Neuronal stem cell (in vitro differentiated cells): ENCODE results near the gene ERCC3.
"Not testable (repeated sequence)": the region's sequence is repeated elsewhere in the genome, so short reads cannot be mapped to it uniquely, and the experiment has no call there.

Source experiments
- DNase-seq: peaks from one replicate; pipeline ENCODE4 v3.0.0-alpha.2; 2013; ENCODE audit warnings: low spot score
- H2AFZ ChIP-seq: one replicate; pipeline ENCODE4 v1.6.1; 2013; ENCODE audit warnings: mild to moderate bottlenecking, low read length, inconsistent platforms
- H2AK5ac ChIP-seq: 2 replicates; pipeline ENCODE4 v1.6.1; 2013; ENCODE audit warnings: low read depth, mild to moderate bottlenecking, inconsistent platforms, low read length, moderate library complexity, mixed read lengths
- H2BK120ac ChIP-seq: 2 replicates; pipeline ENCODE4 v1.6.1; 2013; ENCODE audit warnings: low read depth, mild to moderate bottlenecking, inconsistent platforms, low read length, moderate library complexity, mixed read lengths
- H2BK12ac ChIP-seq: one replicate; pipeline ENCODE4 v1.6.1; 2013; ENCODE audit warnings: low read length, inconsistent platforms
- H2BK15ac ChIP-seq: 2 replicates; pipeline ENCODE4 v1.6.1; 2013; ENCODE audit warnings: mild to moderate bottlenecking, low read length, inconsistent platforms, mixed read lengths
- H2BK5ac ChIP-seq: one replicate; pipeline ENCODE4 v1.6.1; 2013; ENCODE audit warnings: inconsistent platforms, mild to moderate bottlenecking, low read length, moderate library complexity
- H3K14ac ChIP-seq: one replicate; pipeline ENCODE4 v1.6.1; 2013; ENCODE audit warnings: low read length, inconsistent platforms
- H3K18ac ChIP-seq: 2 replicates; pipeline ENCODE4 v1.6.1; 2013; ENCODE audit warnings: low read length, inconsistent platforms
- H3K23ac ChIP-seq: 2 replicates; pipeline ENCODE4 v1.6.1; 2013; ENCODE audit warnings: low read depth, mild to moderate bottlenecking, mixed read lengths, low read length, inconsistent platforms; ENCODE audit not compliant: poor library complexity
- H3K27ac ChIP-seq: replicated peaks from 3 replicates; pipeline ENCODE4 v1.5.1; 2013; ENCODE audit warnings: low read length, inconsistent platforms
- H3K27me3 ChIP-seq, 3 experiments: 2 replicates each; pipeline ENCODE4 v1.6.1; 2013; ENCODE audit warnings: low read length in 3 of 3, mild to moderate bottlenecking in 2 of 3, inconsistent platforms in 1 of 3, low read depth in 1 of 3, mixed read lengths in 1 of 3, moderate library complexity in 1 of 3; ENCODE audit not compliant: control insufficient read depth in 3 of 3, insufficient read depth in 3 of 3
- H3K36me3 ChIP-seq, 2 donors: replicated peaks in 1 of 2; 2 replicates each; pipeline ENCODE4 v1.6.1; 2013; ENCODE audit warnings: low read length in 2 of 2; ENCODE audit not compliant: control insufficient read depth in 2 of 2, insufficient read depth in 2 of 2
- H3K4ac ChIP-seq: 2 replicates; pipeline ENCODE4 v1.6.1; 2013; ENCODE audit warnings: inconsistent platforms, mild to moderate bottlenecking, low read length, moderate library complexity
- H3K4me1 ChIP-seq, 2 donors: 1 replicate in 1 of 2; 2 replicates in 1 of 2; pipeline ENCODE4 v1.6.1; 2013; ENCODE audit warnings: low read length in 2 of 2, low read depth in 1 of 2; ENCODE audit not compliant: control insufficient read depth in 2 of 2, insufficient read depth in 1 of 2
- H3K4me2 ChIP-seq: one replicate; pipeline ENCODE4 v1.6.1; 2013; ENCODE audit warnings: mild to moderate bottlenecking, low read length, inconsistent platforms; ENCODE audit not compliant: insufficient read depth, poor library complexity, severe bottlenecking
- H3K4me3 ChIP-seq, 2 donors: 2 replicates each; pipeline ENCODE4 v1.5.1; 2013; ENCODE audit warnings: low read length in 2 of 2, mild to moderate bottlenecking in 2 of 2, inconsistent platforms in 1 of 2, moderate library complexity in 1 of 2
- H3K79me1 ChIP-seq: one replicate; pipeline ENCODE4 v1.6.1; 2013; ENCODE audit warnings: low read depth, mild to moderate bottlenecking, inconsistent platforms, low read length, moderate library complexity
- H3K9ac ChIP-seq: one replicate; pipeline ENCODE4 v1.6.1; 2013; ENCODE audit warnings: mild to moderate bottlenecking, low read depth, low read length, inconsistent platforms; ENCODE audit not compliant: poor library complexity
- H3K9me3 ChIP-seq, 2 donors: replicated peaks in 1 of 2; 2 replicates each; pipeline versions ENCODE3 to v1.6.1; 2013; ENCODE audit warnings: low read length in 2 of 2, mild to moderate bottlenecking in 2 of 2, inconsistent platforms in 1 of 2, low read depth in 1 of 2, mixed read lengths in 1 of 2, moderate library complexity in 1 of 2; ENCODE audit not compliant: control insufficient read depth in 2 of 2, insufficient read depth in 1 of 2
- H4K8ac ChIP-seq: one replicate; pipeline ENCODE4 v1.6.1; 2013; ENCODE audit warnings: low read depth, mild to moderate bottlenecking, inconsistent platforms, low read length, moderate library complexity
- H4K91ac ChIP-seq: one replicate; pipeline ENCODE4 v1.6.1; 2013; ENCODE audit warnings: low read length, low read depth, mild to moderate bottlenecking, inconsistent platforms; ENCODE audit not compliant: poor library complexity
- WGBS, 2 donors: extraction: QIAGEN DNeasy Blood & Tissue Kit; methylation state at CpG; one replicate each; pipeline ENCODE4 v1.1.7; 2013; ENCODE audit warnings: missing lambda C conversion rate in 2 of 2, mixed read lengths in 1 of 2; ENCODE audit not compliant: insufficient read length in 2 of 2, insufficient replicate concordance in 1 of 2; ENCODE audit errors: extremely low coverage in 2 of 2; 5-methylcytosine and 5-hydroxymethylcytosine counted together

The ERCC3 gene

GRCh38 chr2:127237768-127238167 is 56.2 kb downstream of the ERCC3 start:
- H3K9me3 ChIP-seq, H3K23ac ChIP-seq, H3K9ac ChIP-seq, H2AFZ ChIP-seq, H3K4ac ChIP-seq, H3K27me3 ChIP-seq, DNase-seq, H2AK5ac ChIP-seq, H2BK15ac ChIP-seq, H3K79me1 ChIP-seq, H4K91ac ChIP-seq, H4K8ac ChIP-seq, H3K36me3 ChIP-seq, H2BK5ac ChIP-seq, H3K4me2 ChIP-seq, H2BK12ac ChIP-seq, H3K14ac ChIP-seq, H3K27ac ChIP-seq, H3K4me1 ChIP-seq, H2BK120ac ChIP-seq, H3K4me3 ChIP-seq, H3K18ac ChIP-seq: not testable (repeated sequence)
- WGBS, 2 donors = no CpG with 5 or more reads among the region's 2 CpGs

GRCh38 chr2:127235082-127235702 is 58.8 kb downstream of the ERCC3 start:
- no peak overlapping the region for H4K8ac ChIP-seq

GRCh38 chr2:127233710-127234109 is 60.2 kb downstream of the ERCC3 start:
- Histone ChIP-seq H4K91ac (no peak overlapping the region), H2AK5ac (no peak overlapping the region), H3K4me2 (no peak overlapping the region), H3K4me1 (no peaks in the 10 kb centered on the region), H2BK120ac (no peak overlapping the region), H3K4ac (no peak overlapping the region), H4K8ac (no peak overlapping the region), H3K23ac (no peak overlapping the region), H3K4me3 (no peak overlapping the region), H3K9me3 (peaks cover 2 to 3% of the 10 kb centered on the region in 2 donors), H2BK12ac (no peak overlapping the region), H2AFZ (no peak overlapping the region), H2BK15ac (no peak overlapping the region), H2BK5ac (no peak overlapping the region), H3K79me1 (no peaks in the 10 kb centered on the region), H3K27ac (no peak overlapping the region), H3K18ac (no peak overlapping the region), H3K14ac (no peak overlapping the region), H3K9ac (no peak overlapping the region), H3K36me3 (no peaks in the 10 kb centered on the region), H3K27me3 (no peaks in the 10 kb centered on the region)
- no CpG with 5 or more reads among the region's 8 CpGs for WGBS, 2 donors
- no peak for DNase-seq

More at GRCh38 chr2:127235082-127235702, 58.8 kb downstream of the ERCC3 start:
- Histone ChIP-seq H3K9ac (no peak overlapping the region), H3K9me3 (peaks cover 2 to 3% of the 10 kb centered on the region in 2 donors), H4K91ac (no peak overlapping the region), H3K4me2 (no peak overlapping the region), H2BK120ac (no peak overlapping the region), H3K23ac (no peak overlapping the region), H3K4me1 (no peaks in the 10 kb centered on the region), H3K27ac (no peak overlapping the region), H3K27me3 (no peaks in the 10 kb centered on the region), H3K4ac (no peak overlapping the region), H2BK15ac (no peak overlapping the region), H3K79me1 (no peaks in the 10 kb centered on the region), H3K18ac (no peak overlapping the region), H3K4me3 (no peak overlapping the region), H3K36me3 (no peaks in the 10 kb centered on the region), H2AK5ac (no peak overlapping the region), H3K14ac (no peak overlapping the region), H2BK5ac (no peak overlapping the region), H2AFZ (no peak overlapping the region), H2BK12ac (no peak overlapping the region)
- no CpG with 5 or more reads among the region's 6 CpGs for WGBS, 2 donors
- no peak for DNase-seq

- H3K14ac ChIP-seq = no peak overlapping the region
- no peak overlapping the region for H3K27ac ChIP-seq
- H2AFZ ChIP-seq = no peak overlapping the region
- H3K36me3 ChIP-seq = no peaks in the 10 kb centered on the region
- no peak overlapping the region for H2BK15ac ChIP-seq
- H3K4me2 ChIP-seq = no peak overlapping the region
- no peaks in the 10 kb centered on the region for H3K27me3 ChIP-seq
- no peak overlapping the region for H3K9ac ChIP-seq
- no peak overlapping the region for H3K4me3 ChIP-seq
- no peak overlapping the region for H4K8ac ChIP-seq
- no peak for DNase-seq
- no CpG with 5 or more reads among the region's 6 CpGs for WGBS, 2 donors
- no peak overlapping the region for H2BK12ac ChIP-seq
- no peak overlapping the region for H3K18ac ChIP-seq
- no peak overlapping the region for H2BK120ac ChIP-seq
- no peak overlapping the region for H3K4ac ChIP-seq
- H2AK5ac ChIP-seq = no peak overlapping the region
- H2BK5ac ChIP-seq = no peak overlapping the region
- H3K23ac ChIP-seq = no peak overlapping the region
- peaks cover 0 to 3% of the 10 kb centered on the region in 2 donors for H3K9me3 ChIP-seq
- H3K79me1 ChIP-seq = no peaks in the 10 kb centered on the region
- H3K4me1 ChIP-seq = no peaks in the 10 kb centered on the region
- no peak overlapping the region for H4K91ac ChIP-seq
Measured at GRCh38 chr2:127231130-127231865, 62.6 kb downstream of the ERCC3 start.
